ENCODE results near the gene ZNF280B.

DNA sequence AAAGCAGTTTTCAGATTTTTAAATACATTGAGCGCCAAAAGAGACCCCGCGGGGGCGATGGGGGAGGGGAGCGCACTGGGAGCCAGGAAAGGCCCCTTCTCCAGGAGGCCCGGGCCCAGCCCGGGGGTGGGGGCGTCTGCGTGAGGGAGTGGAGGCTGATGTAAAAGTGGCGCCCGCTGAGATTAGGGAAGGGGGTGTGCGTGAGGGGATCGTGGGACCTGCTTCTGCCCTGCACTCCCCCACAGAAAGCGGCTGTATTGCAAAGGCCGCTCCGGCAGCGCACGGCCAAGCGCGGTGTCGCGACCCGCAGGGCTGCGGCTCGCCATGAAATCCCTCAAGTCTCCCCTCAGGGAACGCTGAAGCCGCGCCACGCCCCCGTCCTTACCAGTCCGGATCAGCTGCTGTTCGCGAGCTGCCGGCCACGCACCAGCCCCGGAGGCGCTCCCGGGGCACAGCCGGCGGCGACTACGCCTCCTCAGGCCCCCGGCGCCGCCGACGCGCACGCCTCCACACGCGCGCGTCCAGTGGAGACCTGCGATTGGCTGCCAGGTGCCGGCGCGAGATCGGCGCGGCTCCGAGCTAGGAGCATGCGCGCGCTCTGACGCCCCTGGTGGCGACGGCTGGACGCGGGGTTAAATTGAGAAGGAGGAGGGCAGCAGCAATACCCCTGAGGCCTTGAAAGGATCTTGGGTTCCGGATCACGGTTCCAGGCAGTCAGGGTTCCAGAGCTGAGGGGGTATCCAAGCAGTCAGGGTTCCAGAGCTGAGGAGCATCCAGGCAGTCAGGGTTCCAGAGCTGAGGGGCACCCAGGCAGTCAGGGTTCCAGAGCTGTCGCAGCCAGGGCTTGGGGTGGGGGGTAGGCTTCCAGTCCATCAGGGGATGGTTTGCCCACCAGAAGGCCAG is at the start of gene ZNF280B:
- TF ChIP-seq, protein P1, sequence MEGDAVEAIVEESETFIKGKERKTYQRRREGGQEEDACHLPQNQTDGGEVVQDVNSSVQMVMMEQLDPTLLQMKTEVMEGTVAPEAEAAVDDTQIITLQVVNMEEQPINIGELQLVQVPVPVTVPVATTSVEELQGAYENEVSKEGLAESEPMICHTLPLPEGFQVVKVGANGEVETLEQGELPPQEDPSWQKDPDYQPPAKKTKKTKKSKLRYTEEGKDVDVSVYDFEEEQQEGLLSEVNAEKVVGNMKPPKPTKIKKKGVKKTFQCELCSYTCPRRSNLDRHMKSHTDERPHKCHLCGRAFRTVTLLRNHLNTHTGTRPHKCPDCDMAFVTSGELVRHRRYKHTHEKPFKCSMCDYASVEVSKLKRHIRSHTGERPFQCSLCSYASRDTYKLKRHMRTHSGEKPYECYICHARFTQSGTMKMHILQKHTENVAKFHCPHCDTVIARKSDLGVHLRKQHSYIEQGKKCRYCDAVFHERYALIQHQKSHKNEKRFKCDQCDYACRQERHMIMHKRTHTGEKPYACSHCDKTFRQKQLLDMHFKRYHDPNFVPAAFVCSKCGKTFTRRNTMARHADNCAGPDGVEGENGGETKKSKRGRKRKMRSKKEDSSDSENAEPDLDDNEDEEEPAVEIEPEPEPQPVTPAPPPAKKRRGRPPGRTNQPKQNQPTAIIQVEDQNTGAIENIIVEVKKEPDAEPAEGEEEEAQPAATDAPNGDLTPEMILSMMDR (IDR thresholded peaks at IDR 0.05): peak; percentile 55 to 84 (median 66)
- peak; percentile 14 to 41 (median 31) for TF ChIP-seq POLR2A (IDR thresholded peaks at IDR 0.05)
